KMS-11 (cell line): ENCODE data around the gene DHRS3.
"Not testable (repeated sequence)": the region's sequence is repeated elsewhere in the genome, so short reads cannot be mapped to it uniquely, and the experiment has no call there.

Experiments
- H2AFZ ChIP-seq: fragments of 200-600 bp; sonication (generic); 2 replicates; pipeline ENCODE4 v1.6.1; 2016; ENCODE audit warnings: antibody characterized with exemption, mixed run types, low read depth
- H3K27ac ChIP-seq: fragments of 200-600 bp; sonication (generic); 2 replicates; pipeline ENCODE4 v1.6.1; 2016; ENCODE audit warnings: mild to moderate bottlenecking, mixed run types
- H3K27me3 ChIP-seq: fragments of 200-600 bp; sonication (generic); 2 replicates; pipeline ENCODE4 v1.6.1; 2017; ENCODE audit warnings: mild to moderate bottlenecking, low read depth, mixed run types, moderate library complexity; ENCODE audit not compliant: insufficient read depth
- H3K36me3 ChIP-seq: fragments of 200-600 bp; sonication (generic); 2 replicates; pipeline ENCODE4 v1.6.1; 2017; ENCODE audit warnings: mild to moderate bottlenecking, mixed run types; ENCODE audit not compliant: insufficient read depth
- H3K4me1 ChIP-seq: fragments of 200-600 bp; sonication (generic); 2 replicates; pipeline ENCODE4 v1.6.1; 2016; ENCODE audit warnings: mild to moderate bottlenecking, low read depth, mixed run types; ENCODE audit not compliant: poor library complexity, severe bottlenecking
- H3K4me2 ChIP-seq: fragments of 200-600 bp; sonication (generic); 2 replicates; pipeline ENCODE4 v1.7.0; 2016; ENCODE audit warnings: mild to moderate bottlenecking, mixed run types
- H3K4me3 ChIP-seq: fragments of 200-600 bp; sonication (generic); IDR thresholded peaks from 2 replicates; pipeline ENCODE4 v1.6.1; 2017; ENCODE audit warnings: low read depth, low read length, mixed read lengths; ENCODE audit not compliant: insufficient read depth
- H3K79me2 ChIP-seq: fragments of 200-600 bp; sonication (generic); 2 replicates; pipeline ENCODE4 v1.6.1; 2016; ENCODE audit warnings: low read depth, mixed run types; ENCODE audit not compliant: insufficient read depth
- H3K9ac ChIP-seq: fragments of 200-600 bp; sonication (generic); 2 replicates; pipeline ENCODE4 v1.6.1; 2016; ENCODE audit warnings: mild to moderate bottlenecking, mixed run types
- H4K20me1 ChIP-seq: fragments of 200-600 bp; sonication (generic); 2 replicates; pipeline ENCODE4 v1.6.1; 2016; ENCODE audit warnings: mild to moderate bottlenecking, mixed run types; ENCODE audit not compliant: insufficient read depth
- CTCF ChIP-seq: fragments of 200-600 bp; sonication (generic); conservative IDR thresholded peaks from 2 replicates; pipeline ENCODE4 v1.6.1; 2017; ENCODE audit warnings: low read depth, mild to moderate bottlenecking, antibody characterized with exemption, low read length, moderate library complexity, mixed read lengths

The DHRS3 gene

DNA sequence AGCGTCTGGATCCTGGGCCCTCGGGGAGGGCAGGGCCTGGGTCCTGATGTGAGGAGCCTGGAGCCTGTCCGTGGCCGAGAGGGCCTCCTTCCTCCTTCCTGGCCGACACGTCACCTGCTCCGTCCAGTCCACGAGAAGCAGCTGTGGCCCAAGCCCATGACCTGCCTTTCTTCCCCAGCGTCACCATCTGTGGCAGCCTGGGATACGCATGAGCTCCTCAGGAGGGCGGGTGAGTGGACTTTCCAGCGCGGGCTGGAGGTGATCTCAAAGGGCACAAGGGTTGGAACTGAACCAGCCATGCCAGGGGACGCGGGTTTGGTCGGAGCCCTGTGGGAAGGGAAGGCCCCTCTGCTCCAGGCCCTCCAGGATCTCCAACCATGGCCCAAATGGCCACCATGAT, 90.4 kb downstream of the DHRS3 start:
- no peak overlapping the region for H3K4me3 ChIP-seq
- H4K20me1 ChIP-seq, result no peaks in the 10 kb centered on the region
- H3K9ac ChIP-seq, result no peak overlapping the region
- no peak overlapping the region for H3K4me2 ChIP-seq
- no peaks in the 10 kb centered on the region for H3K4me1 ChIP-seq
- H2AFZ ChIP-seq, result no peak overlapping the region
- no peaks in the 10 kb centered on the region for H3K36me3 ChIP-seq
- TF ChIP-seq CTCF, result no peak
- no peaks in the 10 kb centered on the region for H3K27me3 ChIP-seq
- no peaks in the 10 kb centered on the region for H3K79me2 ChIP-seq
- H3K27ac ChIP-seq, result no peak overlapping the region

- H3K9ac ChIP-seq, result no peak overlapping the region
- H3K4me2 ChIP-seq, result no peak overlapping the region
- no peaks in the 10 kb centered on the region for H3K4me1 ChIP-seq
- H3K27ac ChIP-seq, result no peak overlapping the region
- no peaks in the 10 kb centered on the region for H3K79me2 ChIP-seq
- H3K36me3 ChIP-seq, result no peaks in the 10 kb centered on the region
- no peak overlapping the region for H3K4me3 ChIP-seq
- TF ChIP-seq CTCF, result no peak
- H2AFZ ChIP-seq, result no peak overlapping the region
- no peaks in the 10 kb centered on the region for H4K20me1 ChIP-seq
- H3K27me3 ChIP-seq, result no peaks in the 10 kb centered on the region
Measured at GRCh38 chr1:12525311-12526181, 92.5 kb downstream of the DHRS3 start.

DNA sequence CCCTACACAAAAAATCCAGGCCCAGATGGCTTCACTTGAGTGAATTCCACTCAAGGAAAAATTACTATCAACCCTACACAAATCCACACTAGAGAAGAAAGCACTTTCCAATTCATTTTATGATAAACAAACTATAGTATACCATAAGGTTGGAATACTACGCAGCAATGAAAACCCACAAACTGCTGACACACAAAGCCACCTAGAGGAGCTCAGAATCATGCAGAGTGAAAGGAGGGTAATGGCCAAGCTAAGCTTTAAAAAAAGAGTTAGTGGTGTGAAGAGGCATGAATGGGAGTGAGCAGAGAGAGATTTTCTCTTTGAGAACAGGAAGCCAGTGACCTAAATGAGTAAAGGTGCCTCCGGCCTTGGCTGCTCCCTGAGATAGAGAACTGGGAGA, 93.7 kb downstream of the DHRS3 start:
- Histone ChIP-seq H3K27ac (no peak overlapping the region), H3K9ac (no peak overlapping the region), H3K79me2 (no peaks in the 10 kb centered on the region), H3K27me3 (no peaks in the 10 kb centered on the region), H3K36me3 (no peaks in the 10 kb centered on the region), H3K4me2 (no peak overlapping the region), H4K20me1 (no peaks in the 10 kb centered on the region), H3K4me3 (no peak overlapping the region), H3K4me1 (no peaks in the 10 kb centered on the region), H2AFZ (no peak overlapping the region)
- TF ChIP-seq CTCF, result no peak

GRCh38 chr1:12522780-12523179, 95.2 kb downstream of the DHRS3 start:
- H4K20me1 ChIP-seq, result not testable (repeated sequence)

DNA sequence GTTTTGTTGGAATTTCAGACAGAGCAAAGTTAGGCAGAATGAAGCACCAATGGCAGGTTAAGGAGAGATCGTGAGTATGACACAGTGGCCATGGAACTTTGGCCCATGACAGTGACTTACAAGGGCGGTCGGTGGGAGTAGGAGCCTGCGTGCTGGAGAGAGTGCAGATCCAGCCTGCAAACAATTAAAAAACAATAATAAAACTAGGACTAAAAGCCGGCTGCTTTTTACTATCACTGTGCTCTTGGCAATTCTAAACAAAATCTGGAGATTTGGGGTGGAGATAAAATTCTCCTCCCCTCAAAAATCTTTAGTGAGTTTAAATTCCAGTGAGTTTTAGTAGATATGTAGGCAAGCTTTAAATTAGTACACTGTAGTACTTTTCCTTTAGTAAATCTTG, 96.9 kb downstream of the DHRS3 start:
- no peaks in the 10 kb centered on the region for H3K4me1 ChIP-seq
- H3K9ac ChIP-seq, result no peak overlapping the region
- TF ChIP-seq CTCF, result no peak
- H3K27me3 ChIP-seq, result no peaks in the 10 kb centered on the region
- no peak overlapping the region for H3K4me3 ChIP-seq
- no peak overlapping the region for H3K27ac ChIP-seq
- no peak overlapping the region for H2AFZ ChIP-seq
- no peaks in the 10 kb centered on the region for H3K79me2 ChIP-seq
- H3K4me2 ChIP-seq, result no peak overlapping the region
- no peaks in the 10 kb centered on the region for H3K36me3 ChIP-seq
- H4K20me1 ChIP-seq, result no peaks in the 10 kb centered on the region

More at GRCh38 chr1:12522780-12523179, 95.2 kb downstream of the DHRS3 start:
- H2AFZ ChIP-seq, H3K4me3 ChIP-seq, H3K79me2 ChIP-seq, H3K4me1 ChIP-seq, H3K4me2 ChIP-seq, H3K9ac ChIP-seq, H3K27ac ChIP-seq, H3K27me3 ChIP-seq, H3K36me3 ChIP-seq: not testable (repeated sequence)
